ENCODE results near the gene NHEJ1. TPM values are rescaled to one million over a fixed set of nuclear protein-coding genes. Genes with fewer than 3 reads are reported as not detected.

NHEJ1 gene
- total RNA-seq, 1 experiment from 2014 or later: 20.8 TPM

GRCh38 chr2:219095406-219095935, 65.1 kb downstream of the NHEJ1 start:
- no peak overlapping the region for H4K5ac ChIP-seq (ENCODE audit: insufficient read length, low read depth, low read length)
- TF ChIP-seq CTCF (conservative IDR thresholded peaks at IDR 0.05): no peak
- H4K91ac ChIP-seq (ENCODE audit: insufficient read length, low read depth, low read length): no peak overlapping the region
- no CpG with 5 or more reads among the region's 1 CpG for WGBS (ENCODE audit: extremely low coverage, insufficient read length, low lambda C conversion rate)
- no peak overlapping the region for H2BK20ac ChIP-seq (ENCODE audit: low read depth, low read length, poor library complexity, severe bottlenecking)
- H3K4me1 ChIP-seq (ENCODE audit: insufficient read depth, low read length): no peaks in the 10 kb centered on the region; the same call in 1 of the 2 replicates
- Mint-ChIP-seq H3K36me3 (ENCODE audit: insufficient read depth in 1 of 3, low read depth in 3 of 3) (no peaks in the 10 kb centered on the region), H3K4me1 (peaks cover 0 to 3% of the 10 kb centered on the region in 2 experiments; a peak in 2 of 4 replicates), H3K27ac (no peak overlapping the region), H3K9me3 (no peaks in the 10 kb centered on the region), H3K27me3 (ENCODE audit: low read depth) (no peaks in the 10 kb centered on the region), H3K4me3 (no peak overlapping the region)
- H2BK5ac ChIP-seq (ENCODE audit: insufficient read length, low read length): no peak overlapping the region
- H3T11ph ChIP-seq (ENCODE audit: low read length): no peak overlapping the region
- no peaks in the 10 kb centered on the region for H3K23me2 ChIP-seq (ENCODE audit: insufficient read length, low read depth, low read length, poor library complexity, severe bottlenecking)
- H3K4ac ChIP-seq (ENCODE audit: low read depth, low read length): no peak overlapping the region
- no peak for DNase-seq
- H3K79me1 ChIP-seq (ENCODE audit: insufficient read depth, low read depth, low read length, poor library complexity, severe bottlenecking): no peaks in the 10 kb centered on the region
- H2AK5ac ChIP-seq (ENCODE audit: insufficient read length, low read length): no peak overlapping the region
- H3K9ac ChIP-seq (ENCODE audit: extremely low read depth, insufficient read length, low read length): no peak overlapping the region
- H3K79me2 ChIP-seq (ENCODE audit: insufficient read depth, low read length): no peaks in the 10 kb centered on the region
- H3K9me3 ChIP-seq (ENCODE audit: control insufficient read depth, low read depth, low read length): no peaks in the 10 kb centered on the region
- H2AFZ ChIP-seq (ENCODE audit: low read length): no peak overlapping the region
- H3K56ac ChIP-seq (ENCODE audit: insufficient read length, low read depth, low read length): no peak overlapping the region
- H3K23ac ChIP-seq (ENCODE audit: insufficient read length, low read depth, low read length): no peak overlapping the region
- H2BK12ac ChIP-seq (ENCODE audit: insufficient read length, low read depth, low read length): no peak overlapping the region
- H3K14ac ChIP-seq (ENCODE audit: insufficient read depth, low read length): no peak overlapping the region
- no peak overlapping the region for H2BK15ac ChIP-seq (ENCODE audit: low read depth, low read length)
- no peak overlapping the region for H3K4me2 ChIP-seq (ENCODE audit: insufficient read depth, insufficient read length, low read length)
- no peak overlapping the region for H3K27ac ChIP-seq (ENCODE audit: insufficient read length, low read depth, low read length)
- no peak overlapping the region for H2BK120ac ChIP-seq (ENCODE audit: low read depth, low read length, poor library complexity, severe bottlenecking)
- no peak overlapping the region for H4K8ac ChIP-seq (replicated peaks; ENCODE audit: insufficient read length, low read depth, low read length)
- H3K27me3 ChIP-seq (ENCODE audit: insufficient read depth, low read length): no peaks in the 10 kb centered on the region
- no peak overlapping the region for H3K18ac ChIP-seq (ENCODE audit: insufficient read length, low read depth, low read length)
- H4K20me1 ChIP-seq (ENCODE audit: control insufficient read depth, insufficient read depth, insufficient read length): no peaks in the 10 kb centered on the region

Measured in H9 (cell line).